Bronchial epithelial cell (primary cell): ENCODE data around the gene EYS. TPM values are rescaled to one million over a fixed set of nuclear protein-coding genes. Genes with fewer than 3 reads are reported as not detected.
A peak's percentile ranks its signal among the peaks of the same experiment; 100 is the strongest.
"Not testable (repeated sequence)": the region's sequence is repeated elsewhere in the genome, so short reads cannot be mapped to it uniquely, and the experiment has no call there.

ENCODE experiments used
- DNase-seq: peaks from one replicate; pipeline ENCODE4 v3.0.0-alpha.2; 2010; ENCODE audit warnings: low read depth
- FAIRE-seq: peaks from 2 replicates; lab custom pipeline; 2011; peaks lifted over from hg19 to GRCh38; lab: Jason Lieb, UNC
- H3K27me3 ChIP-seq: 2 replicates; pipeline ENCODE4 v1.5.1; 2011; ENCODE audit warnings: low read length; ENCODE audit not compliant: control insufficient read depth, insufficient read depth
- H3K36me3 ChIP-seq: 2 replicates; pipeline ENCODE4 v1.5.1; 2011; ENCODE audit warnings: low read length; ENCODE audit not compliant: control insufficient read depth, insufficient read depth
- H3K4me3 ChIP-seq: 2 replicates; pipeline ENCODE4 v1.5.1; 2011; ENCODE audit warnings: mild to moderate bottlenecking, low read depth, low read length, control low read depth
- total RNA-seq: library from RNA; depleted of rRNA; stranded (reverse); fragments of >200 nt; gene quantifications from 2 replicates; pipeline ENCODE4 v1.2.1, GENCODE V29; 2014
- TF ChIP-seq, protein P1 (sequence below): IDR thresholded peaks from 2 replicates; pipeline ENCODE4 v1.5.1; 2011; ENCODE audit warnings: mild to moderate bottlenecking, moderate library complexity, low read length, control low read depth, inconsistent platforms; ENCODE audit not compliant: insufficient read depth, severe bottlenecking

EYS gene
- total RNA-seq, 1 donor from 2014 or later = 0.53 TPM

DNA sequence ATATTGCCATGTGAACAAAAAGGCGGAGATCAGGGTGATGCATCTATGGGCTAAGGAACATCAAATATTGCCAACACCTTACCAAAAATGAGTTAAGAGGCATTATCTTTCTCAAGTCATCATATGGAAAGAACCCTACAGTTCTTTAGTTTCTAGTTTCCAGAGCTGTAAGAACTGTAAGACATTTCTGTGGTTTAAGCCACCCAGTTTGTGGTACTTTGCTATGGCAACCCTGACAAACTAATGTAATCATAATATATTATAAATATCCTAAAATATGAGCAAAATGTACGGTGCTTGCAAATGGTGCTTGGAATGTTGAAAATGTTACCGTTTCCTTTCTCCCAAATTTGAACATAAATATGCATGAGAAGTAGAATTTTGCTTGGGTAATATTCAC is 1721.8 kb downstream of the EYS start:
- Histone ChIP-seq H3K36me3 (no peaks in the 10 kb centered on the region), H3K27me3 (no peaks in the 10 kb centered on the region), H3K4me3 (no peak overlapping the region)
- no peak for DNase-seq
- TF ChIP-seq, protein P1, sequence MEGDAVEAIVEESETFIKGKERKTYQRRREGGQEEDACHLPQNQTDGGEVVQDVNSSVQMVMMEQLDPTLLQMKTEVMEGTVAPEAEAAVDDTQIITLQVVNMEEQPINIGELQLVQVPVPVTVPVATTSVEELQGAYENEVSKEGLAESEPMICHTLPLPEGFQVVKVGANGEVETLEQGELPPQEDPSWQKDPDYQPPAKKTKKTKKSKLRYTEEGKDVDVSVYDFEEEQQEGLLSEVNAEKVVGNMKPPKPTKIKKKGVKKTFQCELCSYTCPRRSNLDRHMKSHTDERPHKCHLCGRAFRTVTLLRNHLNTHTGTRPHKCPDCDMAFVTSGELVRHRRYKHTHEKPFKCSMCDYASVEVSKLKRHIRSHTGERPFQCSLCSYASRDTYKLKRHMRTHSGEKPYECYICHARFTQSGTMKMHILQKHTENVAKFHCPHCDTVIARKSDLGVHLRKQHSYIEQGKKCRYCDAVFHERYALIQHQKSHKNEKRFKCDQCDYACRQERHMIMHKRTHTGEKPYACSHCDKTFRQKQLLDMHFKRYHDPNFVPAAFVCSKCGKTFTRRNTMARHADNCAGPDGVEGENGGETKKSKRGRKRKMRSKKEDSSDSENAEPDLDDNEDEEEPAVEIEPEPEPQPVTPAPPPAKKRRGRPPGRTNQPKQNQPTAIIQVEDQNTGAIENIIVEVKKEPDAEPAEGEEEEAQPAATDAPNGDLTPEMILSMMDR = no peak
- FAIRE-seq = no peak

DNA sequence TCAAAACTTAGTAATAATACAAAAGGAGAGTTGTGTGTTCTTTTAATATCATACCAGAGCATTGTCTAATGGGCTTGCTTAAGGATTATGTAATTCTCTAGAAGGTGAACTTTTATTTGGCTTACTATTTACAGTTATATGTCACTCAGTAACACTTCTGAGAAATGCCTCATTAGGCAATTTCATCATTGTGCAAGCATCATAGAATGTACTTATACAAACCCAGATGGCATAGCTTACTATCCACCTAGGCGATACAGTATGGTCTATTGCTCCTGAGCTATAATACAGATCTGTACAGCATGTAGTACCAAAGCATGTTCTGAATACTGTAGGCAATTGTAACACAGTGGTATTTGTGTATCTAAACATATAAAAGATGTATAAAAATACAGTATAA is 1731.3 kb downstream of the EYS start:
- Histone ChIP-seq H3K36me3 (no peaks in the 10 kb centered on the region), H3K27me3 (no peaks in the 10 kb centered on the region), H3K4me3 (no peak overlapping the region)
- DNase-seq (peak; percentile 40), FAIRE-seq (no peak)
- TF ChIP-seq, protein P1 = no peak

DNA sequence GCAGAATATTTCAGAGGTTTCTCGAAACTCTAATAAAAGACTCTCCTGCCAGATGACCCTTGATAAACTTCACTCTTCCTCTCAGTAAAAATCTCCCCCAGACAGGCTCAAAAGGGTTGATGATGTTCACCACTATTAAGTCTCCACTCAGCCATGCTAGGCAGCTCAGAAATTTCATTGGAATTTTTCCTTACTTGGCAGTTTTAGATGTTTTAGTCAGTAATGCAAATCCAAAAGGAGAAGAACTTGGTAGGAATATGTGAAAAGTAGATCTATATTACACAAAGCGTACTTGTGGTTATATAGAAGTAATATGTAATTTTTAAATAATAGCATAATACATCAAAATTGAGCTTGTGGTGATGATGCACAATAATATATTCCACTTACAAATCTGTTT is 1738.4 kb downstream of the EYS start:
- FAIRE-seq (no peak), DNase-seq (no peak)
- TF ChIP-seq, protein P1 = no peak

DNA sequence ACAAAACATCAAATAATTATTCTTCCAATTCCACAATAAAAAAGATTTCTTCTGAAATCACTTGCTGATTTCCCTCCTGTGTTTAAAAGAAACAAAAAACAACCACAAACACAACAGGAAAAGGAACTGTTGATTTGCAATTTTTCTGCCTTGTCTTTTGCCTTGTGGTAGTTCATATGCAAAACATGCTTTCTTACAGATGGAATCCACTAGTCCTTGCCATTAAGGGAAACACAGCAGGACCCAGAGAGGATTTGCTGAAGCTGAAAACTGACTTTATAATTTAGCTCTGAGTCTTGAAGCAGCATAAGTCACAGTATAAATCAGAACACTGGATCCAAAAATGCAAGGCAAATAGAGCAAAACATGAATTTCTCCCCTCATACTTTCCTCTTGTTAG is 1742.7 kb downstream of the EYS start:
- TF ChIP-seq, protein P1 = no peak
- FAIRE-seq (no peak), DNase-seq (no peak)
- Histone ChIP-seq H3K36me3 (no peaks in the 10 kb centered on the region), H3K4me3 (no peak overlapping the region), H3K27me3 (no peaks in the 10 kb centered on the region)

More for the DNA sequence above, 1738.4 kb downstream of the EYS start:
- Histone ChIP-seq H3K4me3 (no peak overlapping the region), H3K36me3 (no peaks in the 10 kb centered on the region), H3K27me3 (no peaks in the 10 kb centered on the region)

DNA sequence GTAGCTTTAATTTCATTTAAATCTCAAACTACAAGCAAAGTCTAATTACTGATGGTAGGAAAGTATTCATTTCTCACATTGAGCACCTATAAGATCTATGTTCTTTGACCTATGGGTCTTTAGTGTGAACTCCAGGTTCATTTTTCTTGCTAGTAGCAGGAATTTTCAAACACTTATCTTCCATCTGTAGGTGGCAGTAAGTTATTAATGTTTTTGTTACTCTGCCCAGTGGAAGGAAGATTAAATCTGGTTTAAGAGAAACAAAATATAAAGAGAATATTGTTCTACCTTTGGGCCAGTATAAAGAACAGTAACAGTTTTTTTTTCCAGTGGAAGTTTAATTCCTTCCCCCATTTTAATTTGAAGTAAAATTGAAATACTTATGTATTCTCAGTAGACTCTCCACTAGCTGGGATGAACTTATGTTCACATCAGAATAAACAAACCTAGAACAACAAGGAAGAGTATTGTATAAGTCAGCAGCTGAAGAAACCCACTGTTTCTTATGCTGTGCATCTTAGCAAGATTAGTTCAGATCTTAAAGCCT is 1743.2 kb downstream of the EYS start:
- Histone ChIP-seq H3K36me3 (no peaks in the 10 kb centered on the region), H3K4me3 (no peak overlapping the region), H3K27me3 (no peaks in the 10 kb centered on the region)
- TF ChIP-seq, protein P1 = no peak
- FAIRE-seq (no peak), DNase-seq (peak; percentile 4)

DNA sequence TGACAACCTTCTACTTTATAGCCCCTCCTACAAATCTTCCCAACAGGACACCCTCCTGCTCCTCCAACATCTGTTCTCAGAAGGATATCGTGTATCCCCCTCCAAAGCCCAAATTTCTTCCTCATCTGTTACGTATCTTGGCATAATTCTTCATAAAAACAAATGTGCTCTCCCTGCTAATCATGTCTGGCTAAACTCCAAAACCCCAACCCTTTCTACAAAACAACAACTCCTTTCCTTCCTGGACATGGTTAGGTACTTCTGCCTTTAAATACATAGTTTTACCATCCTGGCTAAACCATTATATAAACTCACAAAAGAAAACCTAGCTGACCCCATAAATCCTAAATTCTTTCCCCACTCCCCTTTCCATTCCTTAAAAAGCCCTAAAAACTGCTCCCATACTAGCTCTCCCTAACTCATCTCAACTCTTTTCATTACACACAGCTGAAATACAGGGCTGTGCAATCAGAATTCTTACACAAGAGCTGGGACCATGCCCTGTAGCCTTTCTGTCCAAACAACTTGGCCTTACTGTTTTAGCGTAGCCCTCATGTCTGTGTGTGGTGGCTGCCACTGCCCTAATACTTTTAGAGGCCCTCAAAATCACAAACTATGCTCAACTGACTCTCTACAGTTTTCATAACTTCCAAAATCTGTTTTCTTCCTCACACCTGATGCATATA is 1753.5 kb downstream of the EYS start:
- not testable (repeated sequence) for H3K36me3 ChIP-seq, H3K4me3 ChIP-seq, H3K27me3 ChIP-seq, DNase-seq, FAIRE-seq
